Liver (tissue), 9 donors: Measurements from ENCODE around the gene HSPG2. TPM values are rescaled to one million over a fixed set of nuclear protein-coding genes. Genes with fewer than 3 reads are reported as not detected.

Experiments
- DNase-seq: peaks from one replicate; pipeline ENCODE4 v3.0.0-alpha.2; 2017; ENCODE audit warnings: low spot score
- H3K27ac ChIP-seq, 2 donors: one replicate each; pipeline ENCODE4 v1.7.0; 2013; ENCODE audit warnings: inconsistent platforms in 2 of 2, low read length in 2 of 2, control low read depth in 1 of 2, low read depth in 1 of 2, mild to moderate bottlenecking in 1 of 2
- H3K27me3 ChIP-seq, 4 donors: one replicate each; pipeline versions ENCODE4 v1.6.1 to v1.7.0; 2013; ENCODE audit warnings: low read length in 3 of 4, inconsistent platforms in 1 of 4, mild to moderate bottlenecking in 1 of 4, moderate library complexity in 1 of 4; ENCODE audit not compliant: control insufficient read depth in 4 of 4, insufficient read depth in 4 of 4
- H3K36me3 ChIP-seq, 4 donors: one replicate each; pipeline versions ENCODE4 v1.6.1 to v1.7.0; 2013; ENCODE audit warnings: low read length in 3 of 4, mild to moderate bottlenecking in 3 of 4, low read depth in 1 of 4, moderate library complexity in 1 of 4; ENCODE audit not compliant: control insufficient read depth in 4 of 4, insufficient read depth in 3 of 4
- H3K4me1 ChIP-seq, 4 donors: one replicate each; pipeline versions ENCODE4 v1.6.1 to v1.7.0; 2013; ENCODE audit warnings: low read length in 3 of 4, mild to moderate bottlenecking in 3 of 4, moderate library complexity in 1 of 4; ENCODE audit not compliant: control insufficient read depth in 4 of 4, insufficient read depth in 4 of 4
- H3K4me3 ChIP-seq, 3 donors: one replicate each; pipeline versions ENCODE4 v1.6.1 to v1.7.0; 2013; ENCODE audit warnings: low read length in 3 of 3, control low read depth in 1 of 3, low read depth in 1 of 3, mild to moderate bottlenecking in 1 of 3
- H3K9ac ChIP-seq, 2 donors: one replicate each; pipeline ENCODE4 v1.7.0; 2013; ENCODE audit warnings: low read length in 2 of 2, mild to moderate bottlenecking in 2 of 2, moderate library complexity in 2 of 2, control low read depth in 1 of 2, low read depth in 1 of 2
- H3K9me3 ChIP-seq, 4 donors: one replicate each; pipeline versions ENCODE4 v1.6.1 to v1.7.0; 2013; ENCODE audit warnings: low read length in 3 of 4; ENCODE audit not compliant: control insufficient read depth in 4 of 4
- ATF3 ChIP-seq: IDR thresholded peaks from 2 replicates; pipeline ENCODE4 v1.6.1; 2016; ENCODE audit warnings: antibody characterized with exemption
- CTCF ChIP-seq: fragments of 150-350 bp; IDR thresholded peaks from 2 replicates; pipeline ENCODE4 v1.5.1; 2017; ENCODE audit warnings: improper control_type of control experiment, low read depth, low read length; ENCODE audit not compliant: missing input control
- EGR1 ChIP-seq, 2 donors: IDR thresholded peaks; 2 replicates each; pipeline ENCODE4 v1.6.1; 2016 to 2018; ENCODE audit warnings: antibody characterized with exemption in 2 of 2, low read depth in 2 of 2
- FOXA1 ChIP-seq: IDR thresholded peaks from 2 replicates; pipeline ENCODE4 v1.6.1; 2016; ENCODE audit warnings: antibody characterized with exemption
- GABPA ChIP-seq, 2 donors: IDR thresholded peaks in 1 of 2; conservative IDR thresholded peaks in 1 of 2; 2 replicates each; pipeline ENCODE4 v1.6.1; 2016; ENCODE audit warnings: antibody characterized with exemption in 2 of 2, mild to moderate bottlenecking in 1 of 2, moderate library complexity in 1 of 2
- HNF4G ChIP-seq: IDR thresholded peaks from 2 replicates; pipeline ENCODE4 v1.6.1; 2016; ENCODE audit warnings: antibody characterized with exemption
- JUND ChIP-seq, 2 donors: IDR thresholded peaks; 2 replicates each; pipeline ENCODE4 v1.6.1; 2016; ENCODE audit warnings: antibody characterized with exemption in 2 of 2
- MAX ChIP-seq: IDR thresholded peaks from 2 replicates; pipeline ENCODE4 v1.6.1; 2016; ENCODE audit warnings: antibody characterized with exemption
- NR2F2 ChIP-seq: IDR thresholded peaks from 2 replicates; pipeline ENCODE4 v1.6.1; 2016; ENCODE audit warnings: antibody characterized with exemption
- RAD21 ChIP-seq, 2 donors: IDR thresholded peaks; 2 replicates each; pipeline ENCODE4 v1.6.1; 2016; ENCODE audit warnings: antibody characterized with exemption in 2 of 2, mild to moderate bottlenecking in 2 of 2
- REST ChIP-seq: IDR thresholded peaks from 2 replicates; pipeline ENCODE4 v1.6.1; 2016; ENCODE audit warnings: antibody characterized with exemption, mild to moderate bottlenecking
- RXRA ChIP-seq, 2 donors: IDR thresholded peaks; 2 replicates each; pipeline ENCODE4 v1.6.1; 2017 to 2018; ENCODE audit warnings: antibody characterized with exemption in 2 of 2, mild to moderate bottlenecking in 1 of 2
- TAF1 ChIP-seq: conservative IDR thresholded peaks from 2 replicates; pipeline ENCODE4 v1.6.1; 2016; ENCODE audit warnings: antibody characterized with exemption, mild to moderate bottlenecking
- YY1 ChIP-seq: IDR thresholded peaks from 2 replicates; pipeline ENCODE4 v1.6.1; 2016; ENCODE audit warnings: antibody characterized with exemption, mild to moderate bottlenecking
- ZBTB33 ChIP-seq: IDR thresholded peaks from 2 replicates; pipeline ENCODE4 v1.6.1; 2016; ENCODE audit warnings: antibody characterized with exemption
- WGBS: extraction: QIAGEN DNeasy Blood & Tissue Kit; methylation state at CpG from one replicate; pipeline ENCODE4 v1.1.7; 2013; 5-methylcytosine and 5-hydroxymethylcytosine counted together
- polyA plus RNA-seq, 2 donors: library from polyadenylated mRNA; stranded (reverse) in 1 of 2; unstranded in 1 of 2; fragments of 200-250 nt in 1 of 2; fragments of >200 nt in 1 of 2; fragmentation: Nextera tagmentation in 1 of 2; extraction: Ambion mirVana in 1 of 2; gene quantifications; one replicate each; pipeline versions ENCODE4 v1.2.1 to v1.2.3, GENCODE V29; 2013 to 2015
- total RNA-seq, 2 donors: library from RNA; depleted of rRNA; stranded (reverse); fragments of >200 nt; gene quantifications; one replicate each; pipeline ENCODE4 v1.2.3, GENCODE V29; 2014
- donor health status: healthy.
- donor health status: healthy.
- donor health status: healthy.
- donor health status: healthy.
- donor health status: healthy.

HSPG2 gene
- total and polyA plus RNA-seq, 4 donors, result 5.6 to 43.9 (median 23.9) TPM

GRCh38 chr1:21885236-21886037 is 51.7 kb downstream of the HSPG2 start:
- Histone ChIP-seq H3K36me3 (no peaks in the 10 kb centered on the region), H3K27me3 (no peaks in the 10 kb centered on the region), H3K9me3 (no peaks in the 10 kb centered on the region), H3K27ac (no peak overlapping the region), H3K4me3 (no peak overlapping the region), H3K9ac (no peak overlapping the region), H3K4me1 (no peaks in the 10 kb centered on the region)
- WGBS, result 90% methylated on average over 24 of the region's 24 CpGs
- TF ChIP-seq EGR1 (IDR thresholded peaks at IDR 0.05; ENCODE audit: low read depth in 2 of 2), result no peak
- TF ChIP-seq RAD21 (IDR thresholded peaks at IDR 0.05), result no peak
- TF ChIP-seq MAX, result no peak
- TF ChIP-seq HNF4G, result no peak
- TF ChIP-seq REST, result no peak
- no peak for TF ChIP-seq GABPA (IDR thresholded peaks at IDR 0.05 in 1 of 2, conservative IDR thresholded peaks at IDR 0.05 in 1 of 2)
- no peak for TF ChIP-seq NR2F2
- no peak for TF ChIP-seq TAF1
- TF ChIP-seq RXRA (IDR thresholded peaks at IDR 0.05), result no peak
- no peak for TF ChIP-seq JUND (IDR thresholded peaks at IDR 0.05)
- TF ChIP-seq FOXA1, result no peak
- no peak for TF ChIP-seq ZBTB33
- TF ChIP-seq YY1, result no peak
- TF ChIP-seq ATF3, result no peak
- TF ChIP-seq CTCF, result no peak
- no peak for DNase-seq
